ENCODE measurements around the gene PPP6R1. TPM values are rescaled to one million over a fixed set of nuclear protein-coding genes. Genes with fewer than 3 reads are reported as not detected.

PPP6R1 gene
- polyA plus RNA-seq, 4 donors = 43.4 to 67.5 (median 48.9) TPM

DNA sequence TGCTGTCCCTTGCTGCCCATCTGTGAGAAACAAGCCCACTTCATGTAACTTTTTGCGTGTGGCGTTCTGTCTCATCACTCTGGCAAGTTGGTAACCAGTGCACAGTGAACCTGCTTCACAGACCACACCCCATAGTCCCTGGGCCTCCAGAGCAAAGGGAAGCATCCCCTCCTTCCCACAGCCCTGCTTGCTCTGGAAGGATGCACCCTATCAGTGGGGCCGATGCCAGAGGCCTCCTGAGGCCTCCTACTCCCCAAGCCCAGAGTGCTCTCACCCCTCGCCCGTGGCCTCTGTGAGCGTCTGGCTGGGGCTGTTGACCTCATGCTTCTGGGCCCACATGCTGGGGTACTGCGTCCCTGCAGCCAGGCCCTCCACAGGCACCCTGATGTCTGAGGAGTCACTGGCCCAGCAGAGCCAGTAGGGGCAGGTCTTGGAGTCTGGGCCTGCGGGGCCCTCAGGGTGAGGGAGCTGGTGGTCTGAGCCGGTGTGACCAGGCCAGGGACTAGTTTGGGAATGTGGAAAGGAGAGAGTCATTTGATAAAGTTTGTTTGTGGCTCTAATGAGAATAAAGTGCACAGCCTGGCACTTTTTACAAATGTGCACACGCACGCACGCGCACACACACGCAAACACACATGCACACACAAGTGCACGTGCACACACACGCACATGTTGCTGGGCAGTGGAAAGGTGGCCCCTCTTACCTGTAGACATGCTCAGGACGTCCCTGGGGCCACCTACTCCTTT is 35.4 kb downstream of the PPP6R1 start:
- no peak for FAIRE-seq

DNA sequence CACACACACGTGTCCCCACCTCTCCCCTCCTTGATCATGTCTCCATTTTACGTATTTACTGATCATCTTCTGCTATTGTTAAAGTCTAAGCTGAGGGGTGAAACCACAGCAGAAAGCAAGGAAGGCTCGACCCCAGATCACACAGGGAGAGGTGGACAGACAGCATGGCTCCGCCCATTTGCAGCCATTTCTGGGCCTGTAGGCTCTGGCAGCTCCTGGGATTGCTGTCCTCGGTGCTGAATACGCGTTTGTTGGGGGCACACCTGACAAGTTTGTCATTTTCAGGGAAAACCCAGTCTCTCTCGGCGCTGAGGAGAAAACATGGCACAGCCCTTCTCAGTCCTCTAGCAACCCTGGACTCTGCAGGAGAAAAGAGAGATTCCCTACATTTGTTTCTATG is 38.3 kb downstream of the PPP6R1 start:
- Histone ChIP-seq H3K27me3 (ENCODE audit: control insufficient read depth in 3 of 3, insufficient read depth in 3 of 3, low read length in 3 of 3) (no peaks in the 10 kb centered on the region), H3K4me1 (ENCODE audit: control insufficient read depth in 3 of 3, insufficient read depth in 2 of 3, low read depth in 1 of 3, low read length in 2 of 3) (peaks cover 0 to 17% (median 5%) of the 10 kb centered on the region in 3 donors), H3K4me3 (ENCODE audit: low read depth in 1 of 3, low read length in 3 of 3) (no peak overlapping the region), H3K36me3 (ENCODE audit: control insufficient read depth in 3 of 3, insufficient read depth in 2 of 3, low read depth in 1 of 3, low read length in 3 of 3) (peaks cover 0 to 36% (median 5%) of the 10 kb centered on the region in 3 donors), H3K27ac (ENCODE audit: low read depth in 1 of 3, low read length in 2 of 3) (no peak overlapping the region), H3K9me3 (ENCODE audit: control insufficient read depth in 2 of 2, insufficient read depth in 1 of 2, low read depth in 1 of 2, low read length in 1 of 2) (peaks cover 0 to 7% of the 10 kb centered on the region in 2 donors)
- FAIRE-seq (no peak), DNase-seq (no peak)
- 83 to 92% (median 91%) methylated on average over 9 of the region's 9 CpGs for WGBS, 3 donors

More for the DNA sequence above, 35.4 kb downstream of the PPP6R1 start:
- Histone ChIP-seq H3K27me3 (ENCODE audit: control insufficient read depth in 3 of 3, insufficient read depth in 3 of 3, low read length in 3 of 3) (no peaks in the 10 kb centered on the region), H3K9me3 (ENCODE audit: control insufficient read depth in 2 of 2, insufficient read depth in 1 of 2, low read depth in 1 of 2, low read length in 1 of 2) (peaks cover 0 to 7% of the 10 kb centered on the region in 2 donors), H3K4me1 (ENCODE audit: control insufficient read depth in 3 of 3, insufficient read depth in 2 of 3, low read depth in 1 of 3, low read length in 2 of 3) (peaks cover 0 to 33% (median 0%) of the 10 kb centered on the region in 3 donors), H3K36me3 (ENCODE audit: control insufficient read depth in 3 of 3, insufficient read depth in 2 of 3, low read depth in 1 of 3, low read length in 3 of 3) (peaks cover 9 to 65% (median 12%) of the 10 kb centered on the region in 3 donors), H3K4me3 (ENCODE audit: low read depth in 1 of 3, low read length in 3 of 3) (no peak overlapping the region), H3K27ac (ENCODE audit: low read depth in 1 of 3, low read length in 2 of 3) (no peak overlapping the region)
- DNase-seq = no peak
- WGBS, 3 donors = 88 to 89% (median 89%) methylated on average over 17 of the region's 17 CpGs

DNA sequence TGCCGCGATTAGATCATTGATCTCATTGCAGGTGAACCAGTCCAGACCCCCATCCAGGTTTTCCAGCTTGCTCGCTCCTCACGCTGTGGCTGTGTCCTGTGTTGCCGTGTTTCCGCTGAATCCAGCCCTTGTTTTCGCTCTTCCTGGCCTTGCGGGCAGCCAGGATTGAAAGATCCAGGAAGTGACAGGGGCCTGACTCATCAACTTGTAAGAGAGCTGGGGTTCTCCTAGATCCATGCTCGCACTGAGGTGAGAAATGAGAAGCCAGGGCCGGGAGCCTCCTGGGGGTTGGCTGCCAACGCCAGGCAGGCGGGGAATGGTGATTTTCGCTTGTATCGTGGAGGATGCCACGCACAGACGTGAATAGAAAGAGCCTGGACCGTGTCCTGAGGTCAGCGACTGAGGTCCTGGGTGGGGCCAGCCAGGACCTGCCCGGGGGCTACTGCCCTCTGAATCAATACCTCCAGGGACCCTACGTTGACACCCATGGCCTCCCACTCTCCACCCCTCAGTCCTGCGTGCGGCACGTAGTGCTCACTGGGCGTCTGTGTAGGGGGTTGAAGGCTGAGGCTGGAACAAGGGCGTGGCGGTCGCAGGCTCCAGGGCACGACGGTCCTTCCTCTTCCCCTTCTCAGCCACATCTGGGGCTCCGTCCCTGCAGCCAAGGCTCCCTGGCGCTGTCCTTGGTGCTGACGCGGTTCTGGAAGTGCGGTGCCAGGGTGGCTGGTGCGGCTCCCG is 42.2 kb downstream of the PPP6R1 start:
- Histone ChIP-seq H3K4me1 (ENCODE audit: control insufficient read depth in 3 of 3, insufficient read depth in 2 of 3, low read depth in 1 of 3, low read length in 2 of 3) (peaks cover 0 to 9% (median 5%) of the 10 kb centered on the region in 3 donors), H3K27me3 (ENCODE audit: control insufficient read depth in 3 of 3, insufficient read depth in 3 of 3, low read length in 3 of 3) (peaks cover 0 to 2% (median 0%) of the 10 kb centered on the region in 3 donors), H3K36me3 (ENCODE audit: control insufficient read depth in 3 of 3, insufficient read depth in 2 of 3, low read depth in 1 of 3, low read length in 3 of 3) (peaks cover 0 to 7% (median 0%) of the 10 kb centered on the region in 3 donors), H3K4me3 (ENCODE audit: low read depth in 1 of 3, low read length in 3 of 3) (peak overlapping the region in 2 of 3 donors; percentile 56 to 60), H3K9me3 (ENCODE audit: control insufficient read depth in 2 of 2, insufficient read depth in 1 of 2, low read depth in 1 of 2, low read length in 1 of 2) (peaks cover 0 to 23% of the 10 kb centered on the region in 2 donors), H3K27ac (ENCODE audit: low read depth in 1 of 3, low read length in 2 of 3) (peak overlapping the region; percentile 90 to 95 (median 92))
- WGBS, 3 donors = 1 to 5% (median 3%) methylated on average over 36 of the region's 36 CpGs
- DNase-seq (peak; percentile 95 to 98), FAIRE-seq (no peak)

DNA sequence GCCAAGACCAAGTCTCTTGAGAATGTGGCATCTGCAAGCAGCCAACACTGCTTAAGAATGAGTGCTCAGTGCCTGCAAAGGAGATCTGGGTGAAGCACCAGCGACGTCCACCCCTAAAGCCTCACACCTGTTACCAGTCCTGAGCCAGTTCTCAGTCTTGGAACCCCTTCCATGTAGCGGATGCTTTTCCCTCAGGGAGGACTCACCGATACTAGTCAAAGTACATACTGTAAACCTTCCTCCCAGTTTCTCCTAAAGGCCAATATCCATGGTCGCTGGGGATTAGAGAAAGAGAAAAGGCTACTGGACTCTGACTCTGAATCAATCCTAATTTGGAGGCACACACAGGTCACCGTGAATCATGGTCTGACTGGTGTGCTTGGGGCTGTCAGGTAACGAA is 45.3 kb downstream of the PPP6R1 start:
- WGBS, 3 donors = 83 to 86% (median 84%) methylated on average over 7 of the region's 7 CpGs
- H3K27me3 ChIP-seq (ENCODE audit: control insufficient read depth in 3 of 3, insufficient read depth in 3 of 3, low read length in 3 of 3) = peaks cover 0 to 2% (median 0%) of the 10 kb centered on the region in 3 donors
- no peak for FAIRE-seq
- no peak for DNase-seq
- H3K4me1 ChIP-seq (ENCODE audit: control insufficient read depth in 3 of 3, insufficient read depth in 2 of 3, low read depth in 1 of 3, low read length in 2 of 3) = peaks cover 0 to 23% (median 5%) of the 10 kb centered on the region in 3 donors
- H3K4me3 ChIP-seq (ENCODE audit: low read depth in 1 of 3, low read length in 3 of 3) = no peak overlapping the region
- H3K9me3 ChIP-seq (ENCODE audit: control insufficient read depth in 2 of 2, insufficient read depth in 1 of 2, low read depth in 1 of 2, low read length in 1 of 2) = peaks cover 0 to 16% of the 10 kb centered on the region in 2 donors
- peaks cover 0 to 4% (median 0%) of the 10 kb centered on the region in 3 donors for H3K36me3 ChIP-seq (ENCODE audit: control insufficient read depth in 3 of 3, insufficient read depth in 2 of 3, low read depth in 1 of 3, low read length in 3 of 3)
- H3K27ac ChIP-seq (ENCODE audit: low read depth in 1 of 3, low read length in 2 of 3) = no peak overlapping the region

DNA sequence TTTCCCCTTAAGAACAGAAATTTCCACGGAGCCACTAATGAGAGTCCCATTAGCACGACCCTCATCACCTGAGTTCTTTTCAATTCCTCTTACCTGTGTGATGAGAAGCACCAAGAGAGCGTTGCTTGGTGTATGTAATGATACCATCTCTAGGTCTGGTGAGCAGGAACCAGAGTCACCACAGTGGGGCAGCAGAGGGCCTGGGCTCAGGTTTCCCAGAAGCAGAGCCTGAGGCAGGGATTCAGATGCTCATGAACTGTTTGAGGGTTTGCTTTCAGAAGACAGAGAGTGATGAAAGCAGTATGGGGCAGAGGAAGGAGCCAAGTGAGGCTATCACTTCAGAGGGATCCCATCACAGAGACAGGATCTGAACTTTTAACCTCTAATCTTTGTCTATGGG is 46.4 kb downstream of the PPP6R1 start:
- DNase-seq (peak in 1 of 2 donors; percentile 68), FAIRE-seq (no peak)
- Histone ChIP-seq H3K27me3 (ENCODE audit: control insufficient read depth in 3 of 3, insufficient read depth in 3 of 3, low read length in 3 of 3) (peaks cover 0 to 2% (median 0%) of the 10 kb centered on the region in 3 donors), H3K36me3 (ENCODE audit: control insufficient read depth in 3 of 3, insufficient read depth in 2 of 3, low read depth in 1 of 3, low read length in 3 of 3) (peaks cover 0 to 4% (median 0%) of the 10 kb centered on the region in 3 donors), H3K4me3 (ENCODE audit: low read depth in 1 of 3, low read length in 3 of 3) (no peak overlapping the region), H3K27ac (ENCODE audit: low read depth in 1 of 3, low read length in 2 of 3) (no peak overlapping the region), H3K4me1 (ENCODE audit: control insufficient read depth in 3 of 3, insufficient read depth in 2 of 3, low read depth in 1 of 3, low read length in 2 of 3) (peaks cover 0 to 23% (median 5%) of the 10 kb centered on the region in 3 donors), H3K9me3 (ENCODE audit: control insufficient read depth in 2 of 2, insufficient read depth in 1 of 2, low read depth in 1 of 2, low read length in 1 of 2) (peaks cover 0 to 16% of the 10 kb centered on the region in 2 donors)
- WGBS, 3 donors = 78 to 90% (median 81%) methylated on average over 3 of the region's 3 CpGs

DNA sequence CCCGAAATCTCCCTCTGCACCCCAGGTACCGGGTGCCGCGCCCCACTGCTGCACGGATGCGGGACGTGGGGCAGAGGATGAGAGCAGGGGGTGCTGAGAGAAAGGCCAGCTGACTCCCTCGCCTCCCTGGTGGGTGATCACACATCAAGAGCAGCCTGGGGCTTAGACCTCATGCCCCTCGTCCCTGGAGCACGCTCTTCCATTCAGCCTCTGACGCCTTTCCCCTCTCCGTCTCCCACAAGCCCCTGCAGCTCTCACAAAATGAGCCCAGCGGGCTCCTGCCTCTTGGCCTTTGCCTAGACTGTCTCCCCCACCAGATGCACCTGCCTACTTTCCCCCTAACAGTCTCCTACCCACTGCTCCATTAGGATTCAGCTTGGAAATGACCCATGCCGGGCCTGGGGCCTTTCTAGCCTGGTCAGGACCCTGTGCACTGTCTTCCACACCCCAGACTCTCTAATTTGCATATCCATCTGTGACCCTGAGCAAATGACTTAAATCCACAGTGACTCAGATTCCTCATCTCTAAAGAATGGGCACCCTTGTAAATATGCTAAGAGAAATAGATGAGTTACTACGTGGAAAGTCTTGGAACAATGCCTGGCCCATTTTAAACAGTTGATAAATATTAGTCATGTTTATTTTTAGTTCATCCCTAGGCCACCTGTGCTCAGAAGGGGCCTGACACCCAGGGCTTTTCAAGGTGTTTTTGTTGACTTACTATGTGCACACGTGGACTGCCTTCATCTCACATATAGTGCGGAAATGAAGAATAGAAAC is 48.9 kb downstream of the PPP6R1 start:
- Histone ChIP-seq H3K27me3 (ENCODE audit: control insufficient read depth in 3 of 3, insufficient read depth in 3 of 3, low read length in 3 of 3) (peaks cover 0 to 3% (median 2%) of the 10 kb centered on the region in 3 donors), H3K27ac (ENCODE audit: low read depth in 1 of 3, low read length in 2 of 3) (peak overlapping the region; percentile 87 to 99 (median 98)), H3K4me1 (ENCODE audit: control insufficient read depth in 3 of 3, insufficient read depth in 2 of 3, low read depth in 1 of 3, low read length in 2 of 3) (peaks cover 0 to 17% (median 0%) of the 10 kb centered on the region in 3 donors), H3K9me3 (ENCODE audit: control insufficient read depth in 2 of 2, insufficient read depth in 1 of 2, low read depth in 1 of 2, low read length in 1 of 2) (peaks cover 0 to 16% of the 10 kb centered on the region in 2 donors), H3K36me3 (ENCODE audit: control insufficient read depth in 3 of 3, insufficient read depth in 2 of 3, low read depth in 1 of 3, low read length in 3 of 3) (peaks cover 0 to 18% (median 0%) of the 10 kb centered on the region in 3 donors), H3K4me3 (ENCODE audit: low read depth in 1 of 3, low read length in 3 of 3) (peak overlapping the region in 2 of 3 donors; percentile 29 to 57)
- FAIRE-seq (no peak), DNase-seq (peak; percentile 46 to 71)
- 27 to 61% (median 42%) methylated on average over 17 of the region's 17 CpGs for WGBS, 3 donors

DNA sequence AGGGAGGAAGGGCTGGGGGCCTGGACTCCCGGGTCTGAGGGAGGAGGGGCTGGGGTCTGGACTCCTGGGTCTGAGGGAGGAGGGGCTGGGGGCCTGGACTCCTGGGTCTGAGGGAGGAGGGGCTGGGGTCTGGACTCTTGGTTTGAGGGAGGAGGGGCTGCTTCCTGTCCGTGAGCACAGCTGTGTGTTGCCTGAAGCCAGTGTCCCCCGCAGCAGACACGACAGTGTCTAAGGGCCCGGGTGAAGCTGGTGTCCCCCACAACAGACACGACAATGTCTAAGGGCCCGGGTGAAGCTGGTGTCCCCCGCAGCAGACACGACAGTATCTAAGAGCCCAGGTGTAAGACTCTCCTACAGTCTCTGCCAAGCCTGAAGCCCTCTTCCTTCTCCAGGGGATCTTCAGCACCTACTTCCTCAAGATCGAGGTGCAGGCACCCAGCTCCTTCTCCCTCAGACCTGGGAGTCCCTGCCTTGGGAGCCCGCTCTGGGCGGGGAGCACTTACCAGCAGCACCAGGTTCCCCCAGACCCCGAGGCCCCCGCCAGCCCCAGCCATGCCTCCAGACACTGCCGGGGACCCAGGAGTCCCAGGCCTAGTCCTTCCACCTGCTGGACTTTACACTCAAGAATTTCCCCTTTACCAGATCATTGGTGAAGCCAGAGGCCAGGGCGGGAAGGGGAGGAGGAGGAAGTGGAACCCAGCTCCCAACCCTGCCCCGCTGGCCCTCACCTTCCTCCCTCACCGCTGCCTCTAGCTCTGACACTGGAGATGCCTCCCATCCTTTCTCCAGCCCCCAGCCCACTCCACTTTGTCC is 49.7 kb downstream of the PPP6R1 start, which contains the start of gene PTPRH:
Gene PTPRH (minus strand): TSS at position 622 of the 813 bp plus-strand sequence. CDS start 68 bp downstream, at position 554.
- peak within 1 kb of the TSS; percentile 4 to 57 (median 55) for H3K4me3 ChIP-seq (ENCODE audit: low read depth in 1 of 3, low read length in 3 of 3)

More for the DNA sequence above, 49.7 kb downstream of the PPP6R1 start, which contains the start of gene PTPRH:
- peaks cover 0 to 17% (median 0%) of the 10 kb centered on the region in 3 donors for H3K4me1 ChIP-seq (ENCODE audit: control insufficient read depth in 3 of 3, insufficient read depth in 2 of 3, low read depth in 1 of 3, low read length in 2 of 3)
- DNase-seq (peak; percentile 75 to 97), FAIRE-seq (no peak)
- peaks cover 0 to 3% (median 2%) of the 10 kb centered on the region in 3 donors for H3K27me3 ChIP-seq (ENCODE audit: control insufficient read depth in 3 of 3, insufficient read depth in 3 of 3, low read length in 3 of 3)
- peaks cover 0 to 16% of the 10 kb centered on the region in 2 donors for H3K9me3 ChIP-seq (ENCODE audit: control insufficient read depth in 2 of 2, insufficient read depth in 1 of 2, low read depth in 1 of 2, low read length in 1 of 2)
- H3K27ac ChIP-seq (ENCODE audit: low read depth in 1 of 3, low read length in 2 of 3) = peak within 1 kb of the TSS; percentile 87 to 99 (median 98)
- H3K36me3 ChIP-seq (ENCODE audit: control insufficient read depth in 3 of 3, insufficient read depth in 2 of 3, low read depth in 1 of 3, low read length in 3 of 3) = peaks cover 0 to 26% (median 4%) of the 10 kb centered on the region in 3 donors
- WGBS, 3 donors = 8 to 36% (median 26%) methylated on average over 15 to 17 of the region's 18 CpGs
